ENCODE data around the gene ZNF165.

The ZNF165 gene

GRCh38 chr6:28124350-28124970, 44.1 kb downstream of the ZNF165 start, which contains the start of gene ZSCAN16:
Gene ZSCAN16, plus strand, starts transcription at chr6:28124609. Its CDS starts 835 bp downstream, at chr6:28125444.
- peak; percentile 71 for DNase-seq

GRCh38 chr6:28124971-28125353, 44.6 kb downstream of the ZNF165 start:
- DNase-seq: no peak

GRCh38 chr6:28125401-28125800, 45.0 kb downstream of the ZNF165 start:
- no peak for DNase-seq

- DNase-seq: peak; percentile 44
Observed at GRCh38 chr6:28134015-28134414, 53.6 kb downstream of the ZNF165 start.

GRCh38 chr6:28134716-28135115, 54.3 kb downstream of the ZNF165 start:
- DNase-seq: no peak

- no peak for DNase-seq
Observed at GRCh38 chr6:28135393-28135792, 55.0 kb downstream of the ZNF165 start.

- peak; percentile 86 for DNase-seq
Observed at GRCh38 chr6:28136585-28137504, 56.5 kb downstream of the ZNF165 start.

GRCh38 chr6:28137505-28137981, 57.2 kb downstream of the ZNF165 start:
- DNase-seq: peak; percentile 67

Data from MV-4-11 (cell line).